GM04503 (cell line): ENCODE measurements around the gene CERKL.

ENCODE experiments used
- DNase-seq: peaks from one replicate; pipeline ENCODE4 v3.0.0-alpha.2; 2012; ENCODE audit warnings: low read depth

CERKL gene

GRCh38 chr2:181677912-181678586 lies 21.1 kb upstream of the CERKL start:
- DNase-seq: no peak

- DNase-seq: no peak
Measured at GRCh38 chr2:181675254-181675653, 18.3 kb upstream of the CERKL start.

- no peak for DNase-seq
Measured at GRCh38 chr2:181674461-181674860, 17.6 kb upstream of the CERKL start.

GRCh38 chr2:181673173-181673572 lies 16.3 kb upstream of the CERKL start:
- no peak for DNase-seq

GRCh38 chr2:181672255-181673008 lies 15.5 kb upstream of the CERKL start:
- no peak for DNase-seq

GRCh38 chr2:181670632-181671031 lies 13.7 kb upstream of the CERKL start:
- no peak for DNase-seq

- no peak for DNase-seq
Measured at GRCh38 chr2:181667234-181667633, 10.3 kb upstream of the CERKL start.

- no peak for DNase-seq
Measured at GRCh38 chr2:181662287-181662686, 5.4 kb upstream of the CERKL start.

GRCh38 chr2:181660181-181660580 lies 3.3 kb upstream of the CERKL start:
- no peak for DNase-seq

GRCh38 chr2:181658444-181658843 lies 1.5 kb upstream of the CERKL start:
- no peak for DNase-seq

GRCh38 chr2:181657379-181657778 lies 474 bp upstream of the CERKL start:
- no peak for DNase-seq

GRCh38 chr2:181655519-181655918 lies 1.4 kb downstream of the CERKL start:
- DNase-seq: no peak

GRCh38 chr2:181649436-181649979 lies 7.4 kb downstream of the CERKL start:
- no peak for DNase-seq

- no peak for DNase-seq
Measured at GRCh38 chr2:181648478-181649155, 8.3 kb downstream of the CERKL start.

GRCh38 chr2:181646415-181646987 lies 10.4 kb downstream of the CERKL start:
- DNase-seq: no peak

- DNase-seq: no peak
Measured at GRCh38 chr2:181643151-181643550, 13.8 kb downstream of the CERKL start.

GRCh38 chr2:181642086-181642485 lies 14.8 kb downstream of the CERKL start:
- DNase-seq: no peak

GRCh38 chr2:181639686-181640085 lies 17.2 kb downstream of the CERKL start:
- no peak for DNase-seq

GRCh38 chr2:181632733-181633401 lies 24.0 kb downstream of the CERKL start:
- DNase-seq: no peak

GRCh38 chr2:181628590-181629585 lies 28.0 kb downstream of the CERKL start:
- no peak for DNase-seq

- DNase-seq: peak; percentile 4
Measured at GRCh38 chr2:181627545-181627944, 29.4 kb downstream of the CERKL start.
